HepG2 (cell line): ENCODE data around the gene TPX2. TPM values are rescaled to one million over a fixed set of nuclear protein-coding genes. Genes with fewer than 3 reads are reported as not detected.
A peak's percentile ranks its signal among the peaks of the same experiment; 100 is the strongest.

Source experiments
- ARID2 ChIP-seq: sonication (generic); formaldehyde crosslinking; IDR thresholded peaks from 2 replicates; pipeline ENCODE4 v1.8.1; 2022; ENCODE audit warnings: mild to moderate bottlenecking, missing genetic modification reagents, borderline replicate concordance
- BORCS8-MEF2B ChIP-seq: sonication (generic); formaldehyde crosslinking; IDR thresholded peaks from 2 replicates; pipeline ENCODE4 v1.8.0; 2022; ENCODE audit warnings: mild to moderate bottlenecking, missing genetic modification reagents
- CHCHD3 ChIP-seq: sonication (generic); formaldehyde crosslinking; IDR thresholded peaks from 2 replicates; pipeline ENCODE4 v1.8.0; 2022; ENCODE audit warnings: mild to moderate bottlenecking, missing genetic modification reagents, moderate library complexity
- ERF ChIP-seq: IDR thresholded peaks from 2 replicates; pipeline ENCODE4 v1.6.1; 2018; ENCODE audit warnings: missing biosample characterization, missing genetic modification reagents
- GFI1 ChIP-seq: sonication (generic); formaldehyde crosslinking; IDR thresholded peaks from 2 replicates; pipeline ENCODE4 v1.5.0; 2020; ENCODE audit warnings: missing genetic modification reagents, mild to moderate bottlenecking, borderline replicate concordance
- ISX ChIP-seq: sonication (generic); formaldehyde crosslinking; conservative IDR thresholded peaks from 2 replicates; pipeline ENCODE4 v1.5.0; 2020; ENCODE audit warnings: missing genetic modification reagents
- NCOR1 ChIP-seq: fragments of 200-600 bp; sonication (generic); IDR thresholded peaks from 2 replicates; pipeline ENCODE4 v1.7.0; 2017; ENCODE audit warnings: antibody characterized with exemption, low read length, borderline replicate concordance
- SRSF9 ChIP-seq: fragments of 200-400 bp; formaldehyde crosslinking; IDR thresholded peaks from 2 replicates; pipeline ENCODE4 v1.6.1; 2018; ENCODE audit warnings: borderline replicate concordance, mild to moderate bottlenecking, low read depth, low read length; ENCODE audit not compliant: insufficient read depth, poor library complexity, severe bottlenecking
- ZBTB38 ChIP-seq: sonication (generic); formaldehyde crosslinking; IDR thresholded peaks from 2 replicates; pipeline ENCODE4 v1.5.1; 2020; ENCODE audit warnings: mild to moderate bottlenecking, missing genetic modification reagents
- ZFP36L2 ChIP-seq: sonication (generic); formaldehyde crosslinking; IDR thresholded peaks from 2 replicates; pipeline ENCODE4 v1.4.0; 2020; ENCODE audit warnings: missing genetic modification reagents
- ZNF205 ChIP-seq: IDR thresholded peaks from 2 replicates; pipeline ENCODE4 v1.6.1; 2018; ENCODE audit warnings: missing biosample characterization, missing genetic modification reagents
- ZNF264 ChIP-seq: sonication (generic); formaldehyde crosslinking; IDR thresholded peaks from 2 replicates; pipeline ENCODE4 v1.4.0; 2020; ENCODE audit warnings: missing genetic modification reagents
- ZNF460 ChIP-seq: sonication (generic); formaldehyde crosslinking; IDR thresholded peaks from 2 replicates; pipeline ENCODE4 v1.5.1; 2020; ENCODE audit warnings: missing genetic modification reagents, mild to moderate bottlenecking, borderline replicate concordance
- ZNF543 ChIP-seq: sonication (generic); formaldehyde crosslinking; IDR thresholded peaks from 2 replicates; pipeline ENCODE4 v1.4.0; 2020; ENCODE audit warnings: mild to moderate bottlenecking, missing genetic modification reagents
- ZNF749 ChIP-seq: sonication (generic); formaldehyde crosslinking; IDR thresholded peaks from 2 replicates; pipeline ENCODE4 v1.8.0; 2022; ENCODE audit warnings: mild to moderate bottlenecking, missing genetic modification reagents, moderate library complexity, borderline replicate concordance
- ZNF891 ChIP-seq: sonication (generic); formaldehyde crosslinking; IDR thresholded peaks from 2 replicates; pipeline ENCODE4 v1.5.0; 2020; ENCODE audit warnings: mild to moderate bottlenecking, missing genetic modification reagents
- polyA plus RNA-seq, 8 experiments: library from polyadenylated mRNA; depleted of rRNA in 3 of 8; stranded (reverse) in 7 of 8; unstranded in 1 of 8; fragments of >200 nt; fragmentation: Illumina TruSeq in 4 of 8; extraction: Trizol in 4 of 8; gene quantifications; 2 replicates each; pipeline versions ENCODE4 v1.2.1 to v1.2.3, GENCODE V29; 2011 to 2016; ENCODE audit warnings: low read depth in 4 of 8, missing spikeins in 1 of 8, mixed read lengths in 1 of 8; ENCODE audit not compliant: insufficient read depth in 1 of 8
- total RNA-seq, 5 experiments: library from RNA; depleted of rRNA; stranded (reverse); fragments of >200 nt; fragmentation: Illumina TruSeq; extraction: Trizol; gene quantifications; 2 replicates each; pipeline ENCODE4 v1.2.3, GENCODE V29; 2016; ENCODE audit warnings: low read depth in 1 of 5
- TF ChIP-seq, protein P1 (sequence below): sonication (generic); formaldehyde crosslinking; IDR thresholded peaks from 2 replicates; pipeline ENCODE4 v1.4.0; 2020; ENCODE audit warnings: low read depth, mild to moderate bottlenecking, missing genetic modification reagents
- TF ChIP-seq, protein P2 (sequence below), 2 experiments: IDR thresholded peaks; 2 replicates each; pipeline ENCODE4 v1.6.1; 2011 to 2012; ENCODE audit warnings: low read length in 2 of 2, borderline replicate concordance in 1 of 2, low read depth in 1 of 2, mild to moderate bottlenecking in 1 of 2, moderate library complexity in 1 of 2
- TF ChIP-seq, protein P3 (sequence below): IDR thresholded peaks from 2 replicates; pipeline ENCODE4 v1.6.1; 2012; ENCODE audit warnings: inconsistent platforms
- TF ChIP-seq, protein P4 (sequence below), 2 experiments: sonication (generic) in 1 of 2; formaldehyde crosslinking in 1 of 2; IDR thresholded peaks; 2 replicates each; pipeline versions ENCODE4 v1.4.0 to v1.6.1; 2018 to 2020; ENCODE audit warnings: missing genetic modification reagents in 2 of 2, borderline replicate concordance in 1 of 2, low read depth in 1 of 2, mild to moderate bottlenecking in 1 of 2, missing biosample characterization in 1 of 2

The TPX2 gene
- total and polyA plus RNA-seq, 2 of the 13 experiments (the other 11 are each of a cell fraction or from before 2014, with no cell fraction given) = 34.3 to 124 TPM

DNA sequence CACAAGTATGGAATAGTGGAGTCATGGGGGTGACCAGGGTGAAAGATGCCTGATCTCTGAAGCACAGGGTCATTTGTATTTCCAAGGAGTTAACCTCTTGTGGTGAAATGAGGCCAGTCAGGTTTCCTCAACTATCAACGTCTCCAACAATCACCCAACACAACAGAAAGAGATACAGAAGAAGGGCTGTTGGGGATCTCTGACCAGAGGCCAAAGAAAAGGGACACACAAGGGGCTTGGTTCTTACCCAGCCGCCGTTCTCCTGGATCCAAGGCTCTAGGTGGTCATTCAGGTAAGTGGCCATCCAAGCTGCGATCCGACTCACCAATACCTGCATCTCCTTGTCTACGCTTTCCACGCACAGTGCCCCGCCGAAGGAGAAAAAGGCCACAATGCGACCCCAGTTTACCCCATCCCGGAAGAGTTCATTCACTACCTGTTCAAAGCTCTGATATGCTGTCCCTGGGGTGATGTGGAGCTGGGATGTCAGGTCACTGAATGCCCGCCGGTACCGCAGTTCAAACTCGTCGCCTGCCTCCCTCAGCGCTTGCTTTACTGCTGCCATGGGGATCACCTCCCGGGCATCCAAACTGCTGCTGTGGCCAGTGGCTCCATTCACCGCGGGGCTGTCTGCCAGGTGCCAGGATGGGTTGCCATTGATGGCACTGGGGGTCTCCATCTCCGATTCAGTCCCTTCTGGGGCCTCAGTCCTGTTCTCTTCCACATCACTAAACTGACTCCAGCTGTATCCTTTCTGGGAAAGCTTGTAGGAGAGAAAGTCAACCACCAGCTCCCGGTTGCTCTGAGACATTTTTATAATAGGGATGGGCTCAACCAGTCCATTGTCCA lies 17.5 kb upstream of the TPX2 start (continued):
- TF ChIP-seq, protein P1, sequence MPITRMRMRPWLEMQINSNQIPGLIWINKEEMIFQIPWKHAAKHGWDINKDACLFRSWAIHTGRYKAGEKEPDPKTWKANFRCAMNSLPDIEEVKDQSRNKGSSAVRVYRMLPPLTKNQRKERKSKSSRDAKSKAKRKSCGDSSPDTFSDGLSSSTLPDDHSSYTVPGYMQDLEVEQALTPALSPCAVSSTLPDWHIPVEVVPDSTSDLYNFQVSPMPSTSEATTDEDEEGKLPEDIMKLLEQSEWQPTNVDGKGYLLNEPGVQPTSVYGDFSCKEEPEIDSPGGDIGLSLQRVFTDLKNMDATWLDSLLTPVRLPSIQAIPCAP (CRISPR knock-in tag) = 0 out of 2 replicates have a peak, but pooled peaks have one; percentile 50
- no peak; the same call in 1 of the 2 replicates for TF ChIP-seq ZNF543 (CRISPR knock-in tag)
- TF ChIP-seq ZNF749 = no peak
- TF ChIP-seq SRSF9 = no peak
- TF ChIP-seq ERF = no peak
- TF ChIP-seq BORCS8-MEF2B (CRISPR knock-in tag) = peak; percentile 92
- TF ChIP-seq NCOR1 = no peak; the same call in 1 of the 2 replicates
- TF ChIP-seq, protein P2, sequence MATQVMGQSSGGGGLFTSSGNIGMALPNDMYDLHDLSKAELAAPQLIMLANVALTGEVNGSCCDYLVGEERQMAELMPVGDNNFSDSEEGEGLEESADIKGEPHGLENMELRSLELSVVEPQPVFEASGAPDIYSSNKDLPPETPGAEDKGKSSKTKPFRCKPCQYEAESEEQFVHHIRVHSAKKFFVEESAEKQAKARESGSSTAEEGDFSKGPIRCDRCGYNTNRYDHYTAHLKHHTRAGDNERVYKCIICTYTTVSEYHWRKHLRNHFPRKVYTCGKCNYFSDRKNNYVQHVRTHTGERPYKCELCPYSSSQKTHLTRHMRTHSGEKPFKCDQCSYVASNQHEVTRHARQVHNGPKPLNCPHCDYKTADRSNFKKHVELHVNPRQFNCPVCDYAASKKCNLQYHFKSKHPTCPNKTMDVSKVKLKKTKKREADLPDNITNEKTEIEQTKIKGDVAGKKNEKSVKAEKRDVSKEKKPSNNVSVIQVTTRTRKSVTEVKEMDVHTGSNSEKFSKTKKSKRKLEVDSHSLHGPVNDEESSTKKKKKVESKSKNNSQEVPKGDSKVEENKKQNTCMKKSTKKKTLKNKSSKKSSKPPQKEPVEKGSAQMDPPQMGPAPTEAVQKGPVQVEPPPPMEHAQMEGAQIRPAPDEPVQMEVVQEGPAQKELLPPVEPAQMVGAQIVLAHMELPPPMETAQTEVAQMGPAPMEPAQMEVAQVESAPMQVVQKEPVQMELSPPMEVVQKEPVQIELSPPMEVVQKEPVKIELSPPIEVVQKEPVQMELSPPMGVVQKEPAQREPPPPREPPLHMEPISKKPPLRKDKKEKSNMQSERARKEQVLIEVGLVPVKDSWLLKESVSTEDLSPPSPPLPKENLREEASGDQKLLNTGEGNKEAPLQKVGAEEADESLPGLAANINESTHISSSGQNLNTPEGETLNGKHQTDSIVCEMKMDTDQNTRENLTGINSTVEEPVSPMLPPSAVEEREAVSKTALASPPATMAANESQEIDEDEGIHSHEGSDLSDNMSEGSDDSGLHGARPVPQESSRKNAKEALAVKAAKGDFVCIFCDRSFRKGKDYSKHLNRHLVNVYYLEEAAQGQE (IDR thresholded peaks at IDR 0.05; ENCODE audit: borderline replicate concordance in 1 of 2, low read depth in 1 of 2, low read length in 2 of 2) = peak in 1 of 2 experiments; percentile 2; a peak in 1 of 4 replicates
- TF ChIP-seq ZNF460 (CRISPR knock-in tag) = no peak
- TF ChIP-seq, protein P3, sequence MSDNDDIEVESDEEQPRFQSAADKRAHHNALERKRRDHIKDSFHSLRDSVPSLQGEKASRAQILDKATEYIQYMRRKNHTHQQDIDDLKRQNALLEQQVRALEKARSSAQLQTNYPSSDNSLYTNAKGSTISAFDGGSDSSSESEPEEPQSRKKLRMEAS = no peak
- 0 out of 2 replicates have a peak, but pooled peaks have one; percentile 63 for TF ChIP-seq ZBTB38
- no peak for TF ChIP-seq ARID2 (CRISPR knock-in tag)
- TF ChIP-seq CHCHD3 (CRISPR knock-in tag) = 0 out of 2 replicates have a peak, but pooled peaks have one; percentile 79
- TF ChIP-seq GFI1 (CRISPR knock-in tag) = 0 out of 2 replicates have a peak, but pooled peaks have one; percentile 0
- TF ChIP-seq, protein P4, sequence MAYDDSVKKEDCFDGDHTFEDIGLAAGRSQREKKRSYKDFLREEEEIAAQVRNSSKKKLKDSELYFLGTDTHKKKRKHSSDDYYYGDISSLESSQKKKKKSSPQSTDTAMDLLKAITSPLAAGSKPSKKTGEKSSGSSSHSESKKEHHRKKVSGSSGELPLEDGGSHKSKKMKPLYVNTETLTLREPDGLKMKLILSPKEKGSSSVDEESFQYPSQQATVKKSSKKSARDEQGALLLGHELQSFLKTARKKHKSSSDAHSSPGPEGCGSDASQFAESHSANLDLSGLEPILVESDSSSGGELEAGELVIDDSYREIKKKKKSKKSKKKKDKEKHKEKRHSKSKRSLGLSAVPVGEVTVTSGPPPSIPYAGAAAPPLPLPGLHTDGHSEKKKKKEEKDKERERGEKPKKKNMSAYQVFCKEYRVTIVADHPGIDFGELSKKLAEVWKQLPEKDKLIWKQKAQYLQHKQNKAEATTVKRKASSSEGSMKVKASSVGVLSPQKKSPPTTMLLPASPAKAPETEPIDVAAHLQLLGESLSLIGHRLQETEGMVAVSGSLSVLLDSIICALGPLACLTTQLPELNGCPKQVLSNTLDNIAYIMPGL (CRISPR knock-in tag; IDR thresholded peaks at IDR 0.05; ENCODE audit: borderline replicate concordance in 1 of 2, low read depth in 1 of 2) = no peak; a peak in 3 of 4 replicates
- peak; percentile 36; the same call in 1 of the 2 replicates for TF ChIP-seq ZNF891 (CRISPR knock-in tag)
- TF ChIP-seq ISX (CRISPR knock-in tag) = peak; percentile 84; the same call in 1 of the 2 replicates
- TF ChIP-seq ZFP36L2 (CRISPR knock-in tag) = peak; percentile 20; the same call in 1 of the 2 replicates
- TF ChIP-seq ZNF264 (CRISPR knock-in tag) = peak; percentile 64; the same call in 1 of the 2 replicates
- no peak for TF ChIP-seq ZNF205 (CRISPR knock-in tag)
